Brain pericyte (primary cell): Measurements from ENCODE around the gene PRKCH.
"Not testable (repeated sequence)": the region's sequence is repeated elsewhere in the genome, so short reads cannot be mapped to it uniquely, and the experiment has no call there.

Experiments
- DNase-seq: peaks from one replicate; pipeline ENCODE4 v3.0.0-alpha.2; 2012; ENCODE audit warnings: low read depth, low spot score

Gene PRKCH

GRCh38 chr14:61308198-61308597 is 13.2 kb upstream of the PRKCH start:
- DNase-seq, result no peak

DNA sequence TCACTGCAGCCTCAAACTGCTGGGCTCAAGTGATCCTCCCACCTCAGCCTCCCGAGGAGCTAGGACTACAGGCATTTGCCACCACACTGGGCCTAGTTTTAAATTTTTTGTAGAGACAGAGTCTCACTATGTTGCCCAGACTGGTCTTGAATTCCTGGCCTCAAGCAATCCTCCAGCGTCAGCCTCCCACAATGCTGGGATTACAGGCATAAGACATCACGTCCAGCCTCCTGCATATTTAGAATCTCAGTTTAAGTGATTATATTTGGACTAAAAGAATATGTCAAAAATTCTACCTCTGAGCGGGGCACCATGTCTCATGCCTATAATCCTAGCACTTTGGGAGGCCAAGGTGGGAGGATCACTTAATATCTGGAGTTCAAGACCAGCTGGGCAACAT is 12.7 kb upstream of the PRKCH start:
- not testable (repeated sequence) for DNase-seq

DNA sequence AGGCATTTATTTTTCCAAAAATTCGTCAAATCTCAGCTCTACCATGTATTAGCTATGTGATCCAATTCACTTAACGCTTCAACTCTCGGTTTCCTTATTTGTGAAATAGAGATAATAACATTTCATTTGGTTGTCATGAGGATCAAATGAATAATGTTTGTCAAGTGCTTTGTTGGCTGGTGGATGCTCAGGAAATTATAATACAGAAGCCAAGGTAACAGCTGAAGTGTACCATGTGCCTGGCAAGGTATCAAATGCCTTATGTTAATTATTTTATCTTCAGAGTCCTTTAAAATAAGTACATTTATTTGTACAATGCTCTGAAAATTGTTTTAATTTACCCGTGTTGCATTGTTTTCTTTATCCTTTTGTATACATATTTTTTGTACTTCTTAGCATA is 6.1 kb upstream of the PRKCH start:
- no peak for DNase-seq

GRCh38 chr14:61319086-61319485 is 2.3 kb upstream of the PRKCH start:
- no peak for DNase-seq

DNA sequence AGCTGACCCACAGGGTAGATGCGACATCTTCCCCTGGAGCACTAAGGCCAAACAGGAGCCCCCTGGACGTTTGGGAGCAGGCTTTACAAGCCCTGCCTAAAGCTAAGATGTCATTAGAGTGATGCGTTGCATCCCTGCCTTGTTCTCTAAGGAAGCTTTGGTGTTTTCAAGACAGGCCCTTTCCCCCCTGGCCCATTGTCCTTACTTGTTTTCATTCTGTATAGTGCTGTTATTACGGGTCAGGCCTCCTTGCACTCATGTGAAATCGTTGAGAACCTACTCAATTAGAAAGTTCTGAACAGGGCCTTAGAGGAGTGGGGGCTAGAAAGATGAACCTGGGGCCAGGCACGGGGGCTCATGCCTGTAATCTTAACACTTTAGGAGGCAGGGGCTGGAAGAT is 1.7 kb upstream of the PRKCH start:
- no peak for DNase-seq

DNA sequence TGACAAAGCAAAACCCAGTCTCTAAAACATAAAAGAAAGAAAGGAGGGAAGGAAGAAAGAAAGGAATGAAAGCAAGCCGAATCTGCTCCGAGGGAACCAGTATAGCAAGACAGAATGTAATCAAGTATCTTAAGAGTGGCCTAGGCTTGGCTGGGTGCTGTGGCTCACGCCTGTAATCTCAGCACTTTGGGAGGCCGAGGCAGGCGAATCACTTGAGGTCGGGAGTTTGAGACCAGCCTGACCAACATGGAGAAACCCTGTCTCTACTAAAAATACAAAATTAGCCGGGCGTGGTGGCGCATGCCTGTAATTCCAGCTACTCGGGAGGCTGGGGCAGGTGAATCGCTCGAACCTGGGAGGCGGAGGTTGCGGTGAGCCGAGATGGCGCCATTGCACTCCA is 1.2 kb upstream of the PRKCH start:
- not testable (repeated sequence) for DNase-seq

DNA sequence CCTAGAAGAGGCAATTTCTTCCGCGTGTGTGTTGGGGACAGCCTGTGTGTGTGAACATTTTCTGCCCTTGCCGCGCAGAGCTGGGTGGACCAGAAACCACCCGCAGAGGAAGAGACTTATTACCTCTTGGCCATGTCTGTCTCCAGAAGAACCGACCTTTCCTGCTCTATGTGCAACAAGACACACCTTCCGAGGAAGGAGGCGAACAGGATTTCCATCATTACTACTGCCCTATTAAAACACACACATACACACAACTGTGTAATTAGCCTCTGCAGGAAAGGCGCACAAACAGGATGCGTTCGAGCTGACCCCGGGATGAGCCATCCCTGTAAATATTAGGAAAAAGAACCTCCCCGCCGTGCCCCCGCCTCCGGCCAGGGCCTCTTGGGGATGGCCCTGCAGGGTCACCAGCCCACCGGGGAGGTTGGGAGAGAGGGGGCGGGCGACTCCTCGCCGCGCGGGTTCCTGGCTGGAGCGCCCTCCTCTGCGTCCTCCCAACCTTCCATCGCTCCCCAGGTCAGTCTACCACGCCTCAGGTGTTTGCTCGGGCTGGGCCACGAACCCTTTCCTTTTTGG is 484 bp upstream of the PRKCH start:
- DNase-seq, result no peak

GRCh38 chr14:61322011-61322798 is 826 bp downstream of the PRKCH start:
- DNase-seq, result no peak

DNA sequence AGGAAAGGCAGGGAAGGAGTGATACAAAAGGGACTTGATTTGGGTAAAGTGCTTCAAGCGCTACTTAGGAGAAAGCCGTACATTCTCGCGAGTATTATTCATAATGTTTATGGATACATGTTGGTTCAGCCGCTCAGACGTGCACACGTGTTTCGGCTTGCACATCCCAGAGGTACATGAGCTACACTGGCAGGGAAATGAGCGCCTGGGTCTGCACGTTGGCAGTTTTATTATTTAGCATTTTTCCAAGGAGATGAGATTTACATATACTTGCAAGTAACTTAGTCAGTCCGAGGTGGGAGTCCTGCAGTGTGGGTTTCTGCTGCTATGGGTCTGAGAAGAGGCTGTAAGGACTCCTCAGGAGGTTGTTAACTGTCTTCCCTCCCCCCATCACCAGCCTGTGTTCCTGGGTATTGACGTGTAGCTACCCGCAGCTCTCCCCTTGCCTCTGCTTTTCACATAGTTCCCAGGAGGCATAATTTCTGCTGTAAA is 1.5 kb downstream of the PRKCH start:
- peak; percentile 6 for DNase-seq

DNA sequence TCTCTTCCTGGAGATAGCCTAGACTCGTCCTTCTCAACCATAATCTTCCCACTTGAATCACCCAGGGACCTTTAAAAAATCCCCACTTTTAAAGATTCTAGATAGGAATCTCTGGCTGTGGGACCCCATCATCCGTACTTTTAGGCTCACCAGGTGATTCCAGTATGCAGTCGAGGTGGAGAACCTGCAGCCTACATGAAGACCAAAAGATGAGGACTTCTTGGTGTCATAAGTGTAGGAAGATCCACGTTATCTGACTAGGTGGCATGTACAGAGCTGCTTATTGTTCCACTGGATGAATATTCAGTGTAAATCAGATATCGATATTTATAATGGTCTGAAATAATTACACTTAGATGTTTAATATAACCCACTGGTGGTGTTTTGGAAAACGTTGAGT is 2.6 kb downstream of the PRKCH start:
- no peak for DNase-seq

- DNase-seq, result no peak
These were observed 3.8 kb downstream of the PRKCH start for GRCh38 chr14:61325166-61325565.

- no peak for DNase-seq
These were observed 4.8 kb downstream of the PRKCH start for GRCh38 chr14:61326146-61326545.

GRCh38 chr14:61326847-61327246 is 5.5 kb downstream of the PRKCH start:
- no peak for DNase-seq

GRCh38 chr14:61328626-61329262 is 7.4 kb downstream of the PRKCH start:
- DNase-seq, result no peak

- no peak for DNase-seq
These were observed 8.2 kb downstream of the PRKCH start for GRCh38 chr14:61329478-61330051.

- no peak for DNase-seq
These were observed 9.1 kb downstream of the PRKCH start for GRCh38 chr14:61330511-61330910.

- no peak for DNase-seq
These were observed 10.7 kb downstream of the PRKCH start for GRCh38 chr14:61331992-61332657.

GRCh38 chr14:61332658-61333029 is 11.3 kb downstream of the PRKCH start:
- no peak for DNase-seq

- no peak for DNase-seq
These were observed 11.7 kb downstream of the PRKCH start for GRCh38 chr14:61333087-61333486.

GRCh38 chr14:61334197-61334701 is 12.9 kb downstream of the PRKCH start:
- no peak for DNase-seq

GRCh38 chr14:61335049-61335448 is 13.7 kb downstream of the PRKCH start:
- no peak for DNase-seq
